Posterior vena cava (tissue), 2 donors: ENCODE measurements around the gene FBXW2. TPM values are rescaled to one million over a fixed set of nuclear protein-coding genes. Genes with fewer than 3 reads are reported as not detected.

Experiments
- DNase-seq: peaks from one replicate; pipeline ENCODE4 v3.0.0-alpha.2; 2020; ENCODE audit warnings: low spot score
- intact Hi-C, 2 donors: fragments of 100-400 bp; cut with DNase I; formaldehyde crosslinking; loops; one replicate each; pipeline versions ENCODE4 v1.14.1 to v1.14.2; 2022 to 2023
- total RNA-seq, 2 donors: library from RNA; stranded (reverse); fragmentation: NEBNext Ultra II Directional; extraction: Animal tissue kit (Norgen Biotek cat#: 25700); gene quantifications; one replicate each; pipeline ENCODE4 v1.2.1, GENCODE V29; 2021
- donor health status: DM: yes; HTN: yes; CAD: no.
- donor health status: DM: yes; HTN: yes; CAD: no.

FBXW2 gene
- total RNA-seq, 2 donors from 2014 or later: 59.2 to 61.5 TPM

- intact Hi-C loops: no loop called here
- DNase-seq: no peak
Observed at GRCh38 chr9:120783602-120784047, 9.6 kb downstream of the FBXW2 start.

DNA sequence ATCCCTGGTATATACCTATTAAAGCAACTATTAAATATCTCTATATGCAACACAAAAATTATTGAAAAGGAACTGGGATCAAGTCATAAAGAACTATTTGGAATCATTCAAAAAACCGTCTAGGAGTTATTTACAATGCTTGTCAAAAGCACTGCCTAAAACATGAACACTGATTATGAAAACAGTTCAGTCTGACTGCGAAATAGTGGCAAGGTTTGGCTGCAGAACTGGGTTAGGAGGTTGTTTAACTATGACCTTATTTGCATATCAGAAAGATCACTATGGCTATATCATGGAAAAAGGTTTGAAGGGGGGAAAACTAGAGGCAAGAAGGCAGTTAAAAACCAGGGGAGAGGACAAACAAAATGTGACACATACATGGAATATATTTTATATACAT, 12.0 kb downstream of the FBXW2 start:
- intact Hi-C loops: no loop called here
- DNase-seq: no peak

- DNase-seq: no peak
- intact Hi-C loops: no loop called here
Observed at GRCh38 chr9:120780367-120780766, 12.8 kb downstream of the FBXW2 start.

GRCh38 chr9:120779227-120779626, 14.0 kb downstream of the FBXW2 start:
- no peak for DNase-seq

DNA sequence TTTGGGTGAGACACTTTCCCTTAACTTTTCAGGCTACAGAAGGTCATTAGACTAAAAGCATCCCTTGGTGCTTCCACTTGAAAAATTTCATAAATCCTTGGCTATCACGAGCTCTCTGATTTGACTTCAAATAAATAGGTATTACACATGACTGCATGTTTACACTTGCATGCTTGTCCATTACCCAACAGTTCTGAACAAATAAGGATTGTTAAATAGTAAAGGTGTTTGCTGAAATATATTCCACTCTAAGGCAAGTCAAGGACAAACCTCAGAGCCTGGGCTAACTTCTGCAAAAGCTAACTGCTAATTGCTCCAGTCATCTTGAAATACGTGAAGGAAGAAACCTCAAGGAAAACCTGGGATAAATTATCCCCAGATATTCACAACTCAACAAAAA, 14.5 kb downstream of the FBXW2 start:
- DNase-seq: no peak
- intact Hi-C loops: loop anchor here in 1 of 2 donors (1.0 kb wide), 1 partner anchor 11 kb away; no protein-coding TSS in a partner anchor

More at GRCh38 chr9:120779227-120779626, 14.0 kb downstream of the FBXW2 start:
- intact Hi-C loops: loop anchor here in 1 of 2 donors (1.0 kb wide), 1 partner anchor 12 kb away; no protein-coding TSS in a partner anchor

DNA sequence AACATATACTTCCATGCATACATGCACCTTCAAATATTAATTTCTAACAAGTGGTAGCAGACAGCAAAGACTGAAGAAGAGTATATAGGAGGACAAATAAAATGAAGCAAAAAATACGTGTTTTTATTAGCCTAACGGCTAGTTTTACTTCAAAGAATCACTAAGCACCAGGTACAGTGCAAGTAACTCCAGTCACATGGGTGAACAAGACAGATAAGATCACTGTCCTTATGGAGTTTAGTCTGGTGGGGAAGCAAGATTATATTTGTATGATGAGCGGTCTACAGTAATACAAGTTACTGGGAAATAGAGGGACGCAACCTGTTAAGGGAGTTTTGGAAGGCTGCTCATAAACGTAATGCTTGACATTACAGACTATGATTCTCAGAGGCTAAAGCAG, 16.0 kb downstream of the FBXW2 start:
- intact Hi-C loops: no loop called here
- no peak for DNase-seq

DNA sequence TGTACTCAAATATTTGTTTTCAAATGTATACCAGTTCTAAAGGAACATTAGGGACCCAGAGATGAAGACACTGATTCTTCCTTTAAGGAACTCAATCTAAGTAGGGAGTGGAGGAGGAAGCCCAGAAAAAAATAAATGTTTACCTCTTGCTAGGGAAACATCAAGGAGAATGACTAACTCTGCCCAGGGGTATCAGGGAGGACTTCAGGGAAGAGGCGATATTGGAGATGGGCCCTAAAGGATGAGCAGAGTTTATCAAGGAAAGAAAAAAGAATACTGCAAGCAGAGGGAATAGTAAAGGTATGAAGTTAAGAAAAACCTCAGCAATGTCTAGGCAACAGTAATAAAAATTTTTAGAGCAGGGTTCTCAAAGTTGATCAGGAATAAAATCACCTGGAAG, 16.4 kb downstream of the FBXW2 start:
- no peak for DNase-seq

GRCh38 chr9:120775859-120776258, 17.4 kb downstream of the FBXW2 start:
- intact Hi-C loops: no loop called here
- DNase-seq: no peak

More for the DNA sequence above, 16.4 kb downstream of the FBXW2 start:
- intact Hi-C loops: no loop called here

- no peak for DNase-seq
- intact Hi-C loops: no loop called here
Observed at GRCh38 chr9:120774719-120775118, 18.5 kb downstream of the FBXW2 start.

DNA sequence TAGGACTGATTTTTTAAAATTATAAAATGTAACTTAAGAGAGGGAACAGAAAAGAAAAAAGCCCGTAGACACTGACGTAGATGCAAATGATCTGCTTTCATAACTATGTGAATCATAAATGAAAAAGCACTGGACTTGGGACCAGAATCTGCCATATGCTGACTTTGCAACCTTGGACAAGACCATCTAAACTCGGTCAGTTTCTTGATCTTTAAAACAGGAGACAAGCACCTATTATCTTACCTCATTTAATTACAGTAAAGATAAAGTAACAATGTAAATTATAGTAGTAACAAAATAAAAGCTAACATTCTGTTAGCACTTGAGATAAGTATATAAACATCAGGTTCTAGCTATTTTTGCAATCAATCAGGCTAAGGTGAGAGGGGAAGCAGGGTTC, 20.0 kb downstream of the FBXW2 start:
- intact Hi-C loops: no loop called here
- no peak for DNase-seq

DNA sequence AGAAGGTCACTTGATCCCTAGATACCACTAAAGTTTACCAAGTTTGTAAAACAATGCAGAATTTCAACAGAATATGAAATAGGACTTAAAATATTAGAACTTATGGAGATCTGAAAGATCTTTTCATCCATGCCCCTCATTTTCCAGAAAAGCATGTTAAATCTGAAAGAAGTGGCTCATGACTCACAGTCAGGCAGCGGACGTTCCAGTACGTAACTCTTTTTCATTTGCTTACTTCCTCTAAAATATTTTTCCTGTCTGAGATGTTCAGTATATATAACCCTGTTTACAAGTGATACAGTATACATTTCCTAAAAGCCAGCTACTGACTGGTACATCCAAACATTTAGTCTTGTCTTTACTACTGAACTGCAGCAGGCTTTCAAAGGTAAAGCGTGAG, 22.3 kb downstream of the FBXW2 start:
- no peak for DNase-seq
- intact Hi-C loops: no loop called here

DNA sequence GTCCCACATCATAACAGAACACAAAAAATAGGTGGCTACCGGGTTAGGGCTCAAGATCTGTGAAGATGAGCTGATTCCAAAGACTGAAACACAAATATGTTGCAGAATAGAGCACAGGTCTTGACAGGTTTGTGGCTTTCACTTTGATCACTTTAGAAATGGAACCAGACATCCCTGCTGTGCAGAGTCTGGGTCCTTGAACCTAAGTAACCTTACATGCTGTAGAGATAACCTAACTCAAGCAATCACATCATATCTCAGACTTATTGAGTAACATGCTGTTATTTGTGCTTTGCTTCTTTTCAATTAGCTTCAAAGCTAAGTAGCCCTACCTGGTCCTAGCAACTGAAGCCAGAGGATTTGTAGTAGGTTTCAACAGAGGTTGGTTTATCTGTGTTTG, 24.3 kb downstream of the FBXW2 start:
- intact Hi-C loops: no loop called here
- DNase-seq: no peak

GRCh38 chr9:120768247-120768646, 25.0 kb downstream of the FBXW2 start:
- no peak for DNase-seq
- intact Hi-C loops: no loop called here

DNA sequence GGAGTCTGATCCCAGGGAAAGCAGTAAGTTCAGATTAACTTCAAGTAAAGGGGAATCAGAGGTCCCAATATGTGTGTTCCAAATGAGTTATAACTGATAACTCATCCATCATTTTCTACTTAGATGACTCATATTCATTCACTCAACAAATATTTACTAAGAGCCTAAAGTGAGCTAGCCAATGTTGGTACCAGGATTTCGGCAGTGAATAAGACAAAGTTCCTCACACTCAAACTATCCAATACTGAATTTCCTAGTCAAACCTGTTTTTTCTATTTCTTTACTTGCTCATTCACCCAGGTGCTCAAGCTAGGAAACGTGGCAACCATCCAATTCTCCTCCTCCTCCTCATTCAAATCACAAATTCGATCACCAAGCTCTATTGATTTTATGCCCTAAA, 25.8 kb downstream of the FBXW2 start:
- intact Hi-C loops: loop anchor here in 1 of 2 donors (1.0 kb wide), 1 partner anchor 12 kb away; no protein-coding TSS in a partner anchor
- DNase-seq: no peak

DNA sequence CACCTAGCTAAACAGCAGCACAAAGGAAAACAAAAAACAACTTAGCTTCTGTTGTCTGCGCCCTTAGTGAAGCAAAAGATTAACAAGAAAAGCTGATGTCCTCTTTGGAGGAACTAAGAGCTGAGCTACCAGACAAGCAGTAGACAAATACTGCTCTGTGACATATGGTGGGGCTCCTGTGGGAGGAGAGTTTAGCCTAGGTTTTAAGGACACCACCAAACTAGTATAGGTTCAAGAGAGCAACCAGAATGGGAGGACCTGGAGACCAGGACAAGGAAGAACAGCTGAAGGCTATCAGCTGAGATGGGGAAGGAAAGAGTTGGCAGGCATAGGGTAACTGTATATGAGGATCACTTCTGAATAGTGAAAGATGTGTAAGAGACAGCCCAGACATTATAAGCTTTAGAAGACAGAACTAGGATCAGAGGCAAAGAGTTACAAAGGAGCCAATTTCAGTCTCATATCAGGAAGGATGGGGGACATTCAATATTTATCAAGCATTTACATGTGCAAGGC, 27.2 kb downstream of the FBXW2 start:
- DNase-seq: no peak
- intact Hi-C loops: no loop called here

- DNase-seq: no peak
- intact Hi-C loops: no loop called here
Observed at GRCh38 chr9:120764476-120764875, 28.7 kb downstream of the FBXW2 start.

GRCh38 chr9:120761006-120761405, 32.2 kb downstream of the FBXW2 start:
- DNase-seq: no peak
- intact Hi-C loops: no loop called here

DNA sequence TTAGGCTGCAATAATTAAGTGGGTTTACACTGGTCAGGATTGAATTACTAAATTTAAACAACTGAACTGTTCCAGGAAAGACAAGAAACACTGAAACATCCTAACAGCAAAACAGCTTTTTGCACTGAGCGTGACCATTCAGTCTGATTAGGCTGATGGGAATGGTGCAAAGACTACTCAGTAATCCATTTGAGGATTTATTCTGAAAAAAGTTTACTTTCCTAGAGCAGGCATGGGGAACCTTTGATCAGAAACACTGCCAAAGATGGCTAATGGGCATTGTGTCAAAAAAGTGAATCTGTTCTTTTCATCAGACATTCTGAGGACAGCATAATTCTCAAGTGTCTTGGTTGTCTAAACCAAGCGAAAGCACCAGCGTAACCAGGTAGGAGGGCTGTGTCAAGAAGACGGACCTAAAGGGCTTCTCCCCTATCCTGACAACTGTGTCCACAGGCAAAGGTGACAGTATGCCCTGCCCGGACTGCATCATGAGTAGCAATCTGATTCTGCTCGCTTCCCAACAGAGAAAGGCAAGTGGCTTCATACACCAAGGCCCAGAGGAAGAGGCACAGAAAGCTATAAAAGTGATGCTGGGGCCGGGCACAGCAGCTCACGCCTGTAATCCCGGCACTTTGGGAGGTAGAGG, 33.3 kb downstream of the FBXW2 start:
- intact Hi-C loops: loop anchor here (5.0 to 10.0 kb wide), 2 partner anchors 297 to 305 kb away; no protein-coding TSS in a partner anchor
- no peak for DNase-seq

- DNase-seq: no peak
- intact Hi-C loops: loop anchor here (5.0 to 10.0 kb wide), 2 partner anchors 299 to 306 kb away; no protein-coding TSS in a partner anchor
Observed at GRCh38 chr9:120758544-120758943, 34.7 kb downstream of the FBXW2 start.

DNA sequence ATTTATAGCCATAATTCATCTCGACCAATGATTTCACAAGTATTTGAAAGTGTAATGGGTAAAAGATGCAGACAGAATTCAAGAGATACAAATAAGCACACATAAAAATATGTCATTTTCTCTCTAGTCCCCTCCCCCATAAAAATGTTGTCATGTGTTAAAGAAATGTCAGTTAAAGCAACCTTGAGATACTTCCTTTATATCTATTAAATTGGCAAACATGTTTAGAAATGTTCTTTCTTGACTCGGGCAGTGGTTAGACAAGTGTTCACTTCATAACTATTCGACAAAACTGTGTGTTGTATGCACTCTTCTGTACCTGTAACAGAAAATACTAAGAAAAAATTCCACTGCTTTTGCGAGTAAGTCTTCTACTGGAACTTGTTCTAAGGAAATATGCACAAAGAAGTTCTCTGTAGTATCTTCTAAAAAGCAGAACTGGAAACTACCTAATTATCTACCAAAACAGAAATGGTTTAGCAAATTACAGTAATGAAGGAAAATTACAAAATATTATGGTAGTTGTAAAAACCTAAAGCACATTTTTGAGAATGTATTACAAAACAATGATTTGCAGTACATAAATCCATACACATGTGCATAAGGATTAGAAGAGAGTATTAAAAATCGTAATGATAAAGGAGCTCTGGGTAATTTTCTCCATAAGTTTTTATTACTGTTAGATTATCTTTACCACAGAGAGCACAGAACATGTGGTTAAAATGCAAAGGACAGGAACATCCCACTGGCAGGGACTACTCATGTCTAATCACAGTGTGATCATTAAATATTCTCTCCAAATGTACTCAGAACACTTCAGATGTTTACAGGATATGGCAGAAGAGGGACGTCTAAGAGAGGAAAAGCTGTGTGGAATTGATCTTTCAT, 35.9 kb downstream of the FBXW2 start:
- no peak for DNase-seq
- intact Hi-C loops: loop anchor here (5.0 to 10.0 kb wide), 2 partner anchors 300 to 308 kb away; no protein-coding TSS in a partner anchor
